Measurements from ENCODE around the gene TMEM91.

Gene TMEM91

DNA sequence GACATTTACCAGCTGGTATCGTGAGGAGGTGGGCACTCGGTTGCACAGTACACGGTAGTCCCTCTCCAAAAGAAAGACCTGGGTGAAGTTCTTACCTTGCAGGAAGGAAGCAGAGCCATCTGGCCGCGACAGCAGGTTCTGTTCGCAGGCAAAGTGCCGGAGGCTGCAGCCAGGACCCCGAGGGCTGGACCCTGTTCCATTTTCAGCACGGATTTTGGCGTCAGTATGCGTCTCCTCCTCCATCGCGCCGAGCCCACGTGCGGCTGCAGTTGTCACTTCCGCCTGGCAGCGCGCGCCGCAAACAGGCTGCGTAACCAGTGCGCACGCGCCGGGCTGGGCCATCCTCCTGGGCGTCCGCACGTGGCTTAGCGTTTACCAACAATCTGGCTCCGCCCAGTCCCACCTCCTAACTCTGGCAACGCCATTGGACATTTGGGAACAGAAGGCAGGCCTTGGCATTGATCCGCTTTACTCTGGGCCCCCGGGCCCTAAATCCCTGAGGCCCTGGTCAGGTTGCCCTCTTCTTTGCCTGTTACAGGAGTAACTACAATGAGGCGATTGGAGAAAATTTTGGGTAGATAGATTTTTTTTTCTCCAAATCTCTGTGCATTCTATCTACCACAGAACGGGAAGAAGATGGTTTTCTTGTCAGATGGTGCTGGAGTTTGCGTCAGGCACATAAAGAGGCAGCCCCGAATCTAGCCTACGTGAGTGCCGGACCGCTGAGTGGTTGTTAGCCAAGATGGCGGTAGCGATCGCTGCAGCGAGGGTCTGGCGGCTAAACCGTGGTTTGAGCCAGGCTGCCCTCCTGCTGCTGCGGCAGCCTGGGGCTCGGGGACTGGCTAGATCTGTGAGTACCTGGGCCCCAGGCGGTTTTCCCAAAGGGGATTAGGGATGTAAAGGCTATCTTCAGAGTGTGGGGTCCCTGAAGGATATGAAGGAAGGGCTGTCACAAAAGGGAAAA, 21.0 kb downstream of the TMEM91 start, which contains the start of the genes BCKDHA and EXOSC5:
TSS of gene BCKDHA (plus strand) at position 733 of the 964 bp plus-strand sequence. CDS start at position 743, 10 bp downstream.
TSS of gene EXOSC5 (minus strand) at position 274 of the 964 bp plus-strand sequence. CDS start at position 243, 31 bp downstream.
- H3K79me2 ChIP-seq (ENCODE audit: insufficient read depth, low read length): peaks cover 32% of the 10 kb centered on the region
- H3K9ac ChIP-seq (ENCODE audit: low read length): peak within 1 kb of the TSS; percentile 96
- peaks cover 31% of the 10 kb centered on the region for H3K4me1 ChIP-seq (ENCODE audit: insufficient read depth, low read length, severe bottlenecking)
- H4K20me1 ChIP-seq (ENCODE audit: insufficient read depth, low read length): no peaks in the 10 kb centered on the region
- peak within 1 kb of the TSS; percentile 75 for H3K27ac ChIP-seq (ENCODE audit: low read depth, low read length, poor library complexity, severe bottlenecking)
- TF ChIP-seq, protein P1, sequence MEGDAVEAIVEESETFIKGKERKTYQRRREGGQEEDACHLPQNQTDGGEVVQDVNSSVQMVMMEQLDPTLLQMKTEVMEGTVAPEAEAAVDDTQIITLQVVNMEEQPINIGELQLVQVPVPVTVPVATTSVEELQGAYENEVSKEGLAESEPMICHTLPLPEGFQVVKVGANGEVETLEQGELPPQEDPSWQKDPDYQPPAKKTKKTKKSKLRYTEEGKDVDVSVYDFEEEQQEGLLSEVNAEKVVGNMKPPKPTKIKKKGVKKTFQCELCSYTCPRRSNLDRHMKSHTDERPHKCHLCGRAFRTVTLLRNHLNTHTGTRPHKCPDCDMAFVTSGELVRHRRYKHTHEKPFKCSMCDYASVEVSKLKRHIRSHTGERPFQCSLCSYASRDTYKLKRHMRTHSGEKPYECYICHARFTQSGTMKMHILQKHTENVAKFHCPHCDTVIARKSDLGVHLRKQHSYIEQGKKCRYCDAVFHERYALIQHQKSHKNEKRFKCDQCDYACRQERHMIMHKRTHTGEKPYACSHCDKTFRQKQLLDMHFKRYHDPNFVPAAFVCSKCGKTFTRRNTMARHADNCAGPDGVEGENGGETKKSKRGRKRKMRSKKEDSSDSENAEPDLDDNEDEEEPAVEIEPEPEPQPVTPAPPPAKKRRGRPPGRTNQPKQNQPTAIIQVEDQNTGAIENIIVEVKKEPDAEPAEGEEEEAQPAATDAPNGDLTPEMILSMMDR (IDR thresholded peaks at IDR 0.05; ENCODE audit: low read length): no peak
- no peak for TF ChIP-seq EZH2 (IDR thresholded peaks at IDR 0.05; ENCODE audit: borderline replicate concordance, low read length)
- peaks cover 13% of the 10 kb centered on the region; the same call in 1 of the 2 replicates for H3K36me3 ChIP-seq (ENCODE audit: insufficient read depth, low read length)
- no peaks in the 10 kb centered on the region for H3K27me3 ChIP-seq (ENCODE audit: insufficient read depth, low read length)
- H3K9me2 ChIP-seq (ENCODE audit: low read depth, low read length): no peaks in the 10 kb centered on the region
- peak within 1 kb of the TSS; percentile 94 for H3K4me3 ChIP-seq (ENCODE audit: low read depth, low read length, poor library complexity, severe bottlenecking)
- peak within 1 kb of the TSS; percentile 93 for H3K4me2 ChIP-seq (ENCODE audit: low read length)
- no peak within 1 kb of the TSS for H2AFZ ChIP-seq (ENCODE audit: low read length)
- H3K9me3 ChIP-seq (ENCODE audit: low read length): no peaks in the 10 kb centered on the region
- H3F3A ChIP-seq (ENCODE audit: insufficient read depth, low read length): no peaks in the 10 kb centered on the region

DNA sequence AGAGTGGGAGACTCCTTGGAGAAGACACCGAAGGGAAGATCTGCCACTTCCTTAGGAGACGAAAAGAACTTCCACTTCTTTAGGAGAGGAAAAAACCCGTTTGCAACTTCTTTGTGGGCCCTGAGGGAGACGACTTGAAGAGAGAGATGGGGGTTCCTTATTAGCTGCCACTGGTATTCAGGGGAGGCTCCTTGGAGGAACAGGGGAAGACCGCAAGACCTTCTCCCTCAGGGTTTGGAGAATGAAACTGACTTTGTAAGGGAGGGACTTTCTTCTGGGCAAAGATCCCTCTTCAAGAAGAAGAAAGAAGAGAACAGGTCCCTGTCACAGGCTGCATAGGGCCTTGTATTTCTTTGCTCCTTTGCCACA, 21.7 kb downstream of the TMEM91 start:
- no peaks in the 10 kb centered on the region for H3K9me2 ChIP-seq (ENCODE audit: low read depth, low read length)
- H2AFZ ChIP-seq (ENCODE audit: low read length): no peak overlapping the region
- H4K20me1 ChIP-seq (ENCODE audit: insufficient read depth, low read length): no peaks in the 10 kb centered on the region
- peak overlapping the region; percentile 75 for H3K27ac ChIP-seq (ENCODE audit: low read depth, low read length, poor library complexity, severe bottlenecking)
- no peaks in the 10 kb centered on the region for H3K27me3 ChIP-seq (ENCODE audit: insufficient read depth, low read length)
- TF ChIP-seq EZH2 (IDR thresholded peaks at IDR 0.05; ENCODE audit: borderline replicate concordance, low read length): no peak
- TF ChIP-seq, protein P1 (IDR thresholded peaks at IDR 0.05; ENCODE audit: low read length): no peak
- peaks cover 32% of the 10 kb centered on the region for H3K79me2 ChIP-seq (ENCODE audit: insufficient read depth, low read length)
- H3K4me1 ChIP-seq (ENCODE audit: insufficient read depth, low read length, severe bottlenecking): peaks cover 31% of the 10 kb centered on the region
- H3F3A ChIP-seq (ENCODE audit: insufficient read depth, low read length): no peaks in the 10 kb centered on the region
- peak overlapping the region; percentile 96 for H3K9ac ChIP-seq (ENCODE audit: low read length)
- peaks cover 7% of the 10 kb centered on the region; the same call in 1 of the 2 replicates for H3K36me3 ChIP-seq (ENCODE audit: insufficient read depth, low read length)
- peak overlapping the region; percentile 94 for H3K4me3 ChIP-seq (ENCODE audit: low read depth, low read length, poor library complexity, severe bottlenecking)
- no peaks in the 10 kb centered on the region for H3K9me3 ChIP-seq (ENCODE audit: low read length)
- peak overlapping the region; percentile 86 for H3K4me2 ChIP-seq (ENCODE audit: low read length)

DNA sequence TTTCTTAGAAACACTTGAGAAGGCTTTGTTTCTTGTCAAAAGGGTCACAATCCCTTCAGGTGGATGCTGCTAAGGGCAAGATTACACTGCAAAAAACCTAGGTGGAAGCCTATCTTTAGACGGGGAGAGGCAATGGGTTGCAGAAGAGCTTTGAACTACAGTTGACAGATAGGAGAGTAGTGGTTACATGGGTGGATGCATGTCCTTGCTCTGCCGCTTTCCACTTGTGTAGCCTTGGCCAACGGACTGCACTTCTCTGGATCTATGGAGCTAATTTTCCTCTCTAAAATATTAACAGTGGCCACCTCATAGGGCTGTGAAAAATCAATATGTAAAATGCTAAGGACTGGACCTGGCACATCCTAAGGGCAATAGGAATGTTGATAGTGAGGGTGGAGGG, 22.3 kb downstream of the TMEM91 start:
- Histone ChIP-seq H3K79me2 (ENCODE audit: insufficient read depth, low read length) (peaks cover 32% of the 10 kb centered on the region), H3K4me3 (ENCODE audit: low read depth, low read length, poor library complexity, severe bottlenecking) (peak overlapping the region; percentile 94), H3F3A (ENCODE audit: insufficient read depth, low read length) (no peaks in the 10 kb centered on the region), H3K9me2 (ENCODE audit: low read depth, low read length) (no peaks in the 10 kb centered on the region), H3K9ac (ENCODE audit: low read length) (peak overlapping the region; percentile 96), H2AFZ (ENCODE audit: low read length) (no peak overlapping the region), H3K4me2 (ENCODE audit: low read length) (peak overlapping the region; percentile 86), H3K36me3 (ENCODE audit: insufficient read depth, low read length) (peaks cover 5% of the 10 kb centered on the region; the same call in 1 of the 2 replicates), H3K27ac (ENCODE audit: low read depth, low read length, poor library complexity, severe bottlenecking) (no peak overlapping the region), H4K20me1 (ENCODE audit: insufficient read depth, low read length) (no peaks in the 10 kb centered on the region), H3K4me1 (ENCODE audit: insufficient read depth, low read length, severe bottlenecking) (peaks cover 31% of the 10 kb centered on the region), H3K9me3 (ENCODE audit: low read length) (no peaks in the 10 kb centered on the region), H3K27me3 (ENCODE audit: insufficient read depth, low read length) (no peaks in the 10 kb centered on the region)
- TF ChIP-seq, protein P1 (IDR thresholded peaks at IDR 0.05; ENCODE audit: low read length): no peak
- no peak for TF ChIP-seq EZH2 (IDR thresholded peaks at IDR 0.05; ENCODE audit: borderline replicate concordance, low read length)

All from OCI-LY1 (cell line).